NT2/D1 (cell line): Measurements from ENCODE around the gene GRAMD4.

Experiments used
- SUZ12 ChIP-seq: IDR thresholded peaks from 2 replicates; pipeline ENCODE4 v1.6.1; 2011; ENCODE audit not compliant: insufficient read length, insufficient read depth; ENCODE audit errors: extremely low read depth
- YY1 ChIP-seq: IDR thresholded peaks from 2 replicates; pipeline ENCODE4 v1.6.1; 2011; ENCODE audit not compliant: insufficient read length, insufficient read depth
- ZNF274 ChIP-seq: IDR thresholded peaks from 2 replicates; pipeline ENCODE4 v1.6.1; 2011; ENCODE audit warnings: mild to moderate bottlenecking, low read depth, low read length

DNA sequence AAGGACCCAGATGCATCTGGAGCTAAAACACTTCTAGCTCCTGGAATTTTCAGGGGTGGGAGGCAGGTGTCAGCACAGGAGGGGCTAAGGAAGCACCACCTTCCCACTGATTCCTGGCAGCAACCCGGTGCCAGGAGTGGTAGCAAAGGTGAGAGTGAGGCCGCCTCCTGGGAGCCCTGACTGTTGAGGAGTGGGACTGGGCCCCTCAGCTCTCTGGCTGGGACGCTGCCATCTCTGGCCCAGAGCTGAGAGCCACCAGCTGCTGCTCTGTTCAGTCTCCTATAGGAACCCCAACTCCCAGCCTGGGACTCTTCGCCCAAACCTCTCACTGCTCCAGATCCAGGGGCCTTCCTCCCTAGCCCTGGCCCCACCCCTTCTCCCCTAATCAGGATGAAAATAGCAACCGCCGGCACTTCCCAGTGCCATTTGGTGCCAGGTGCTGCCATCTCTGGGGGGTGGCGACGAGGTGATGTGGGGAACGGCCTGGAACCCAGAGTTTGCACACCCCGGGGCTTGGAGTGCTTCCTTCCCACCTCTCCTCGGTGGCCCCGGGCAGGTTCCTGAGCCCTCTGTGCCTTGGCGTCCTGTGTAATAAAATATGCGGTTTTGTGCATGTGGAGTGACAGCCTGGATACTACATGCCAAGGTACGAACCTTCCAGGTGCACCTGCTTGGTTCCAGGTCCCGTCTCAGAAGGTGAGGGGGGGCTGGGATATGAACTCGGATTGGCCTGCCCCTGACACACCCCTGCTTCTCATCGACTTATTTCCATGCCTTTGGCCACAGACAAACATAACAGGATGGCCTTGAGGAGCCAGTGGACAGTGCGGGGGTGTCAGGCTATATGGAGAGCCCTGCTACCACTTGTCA is 47.0 kb upstream of the GRAMD4 start:
- TF ChIP-seq SUZ12, result no peak
- no peak for TF ChIP-seq ZNF274
- TF ChIP-seq YY1, result no peak
